ENCODE results near the gene RAB10. TPM values are rescaled to one million over a fixed set of nuclear protein-coding genes. Genes with fewer than 3 reads are reported as not detected.

RAB10 gene
- polyA plus RNA-seq, 1 donor from 2014 or later: 169 TPM

GRCh38 chr2:26011609-26011989 lies 22.3 kb upstream of the RAB10 start:
- Histone ChIP-seq H3K4me3 (ENCODE audit: low read length) (no peak overlapping the region), H3K9me2 (ENCODE audit: insufficient read depth, low read length) (no peaks in the 10 kb centered on the region), H3K36me3 (ENCODE audit: insufficient read depth, low read length) (no peaks in the 10 kb centered on the region), H3K4me2 (ENCODE audit: low read length) (no peak overlapping the region), H3K27ac (ENCODE audit: low read length) (no peak overlapping the region), H3K9me3 (ENCODE audit: low read length) (no peaks in the 10 kb centered on the region), H3F3A (ENCODE audit: insufficient read depth, low read length, poor library complexity, severe bottlenecking) (no peaks in the 10 kb centered on the region), H3K27me3 (ENCODE audit: insufficient read depth, low read depth, low read length) (no peaks in the 10 kb centered on the region), H3K9ac (ENCODE audit: low read length) (no peak overlapping the region), H3K79me2 (replicated peaks; ENCODE audit: insufficient read depth, low read length) (no peaks in the 10 kb centered on the region), H4K20me1 (ENCODE audit: insufficient read depth) (no peaks in the 10 kb centered on the region), H2AFZ (ENCODE audit: low read depth, low read length) (no peak overlapping the region)
- TF ChIP-seq CTCF (IDR thresholded peaks at IDR 0.05; ENCODE audit: poor library complexity, severe bottlenecking) (no peak), SMC3 (conservative IDR thresholded peaks at IDR 0.05; ENCODE audit: poor library complexity) (no peak), EP300 (conservative IDR thresholded peaks at IDR 0.05; ENCODE audit: poor library complexity, severe bottlenecking) (no peak), REST (IDR thresholded peaks at IDR 0.05; ENCODE audit: borderline replicate concordance) (no peak), RAD21 (conservative IDR thresholded peaks at IDR 0.05) (no peak), TAF1 (IDR thresholded peaks at IDR 0.05; ENCODE audit: low read depth) (no peak), EZH2 (IDR thresholded peaks at IDR 0.05; ENCODE audit: borderline replicate concordance, insufficient read depth, low read length, poor library complexity, severe bottlenecking) (no peak), MXI1 (conservative IDR thresholded peaks at IDR 0.05; ENCODE audit: poor library complexity, severe bottlenecking) (no peak), POLR2AphosphoS5 (IDR thresholded peaks at IDR 0.05) (no peak)

- Histone ChIP-seq H3K36me3 (ENCODE audit: insufficient read depth, low read length) (no peaks in the 10 kb centered on the region), H4K20me1 (ENCODE audit: insufficient read depth) (no peaks in the 10 kb centered on the region), H3K27ac (ENCODE audit: low read length) (no peak overlapping the region), H3K4me3 (ENCODE audit: low read length) (no peak overlapping the region), H3K9me2 (ENCODE audit: insufficient read depth, low read length) (no peaks in the 10 kb centered on the region), H3K9me3 (ENCODE audit: low read length) (no peaks in the 10 kb centered on the region), H3F3A (ENCODE audit: insufficient read depth, low read length, poor library complexity, severe bottlenecking) (no peaks in the 10 kb centered on the region), H3K9ac (ENCODE audit: low read length) (no peak overlapping the region), H2AFZ (ENCODE audit: low read depth, low read length) (no peak overlapping the region), H3K4me2 (ENCODE audit: low read length) (no peak overlapping the region), H3K79me2 (replicated peaks; ENCODE audit: insufficient read depth, low read length) (no peaks in the 10 kb centered on the region), H3K27me3 (ENCODE audit: insufficient read depth, low read depth, low read length) (no peaks in the 10 kb centered on the region)
- TF ChIP-seq MXI1 (conservative IDR thresholded peaks at IDR 0.05; ENCODE audit: poor library complexity, severe bottlenecking) (no peak), EZH2 (IDR thresholded peaks at IDR 0.05; ENCODE audit: borderline replicate concordance, insufficient read depth, low read length, poor library complexity, severe bottlenecking) (no peak), POLR2AphosphoS5 (IDR thresholded peaks at IDR 0.05) (no peak), CTCF (IDR thresholded peaks at IDR 0.05; ENCODE audit: poor library complexity, severe bottlenecking) (no peak), TAF1 (IDR thresholded peaks at IDR 0.05; ENCODE audit: low read depth) (no peak)
These were observed 21.7 kb upstream of the RAB10 start for GRCh38 chr2:26011990-26012856.
